WTC11 (cell line): ENCODE results near the gene EHBP1L1.

Experiments
- ATF3 ChIP-seq: sonication (generic); formaldehyde crosslinking; conservative IDR thresholded peaks from 2 replicates; pipeline ENCODE4 v1.8.1; 2022; ENCODE audit warnings: mild to moderate bottlenecking, missing genetic modification reagents
- CDX4 ChIP-seq: fragments of 250-450 bp; sonication (Bioruptor Pico); IDR thresholded peaks from 2 replicates; pipeline ENCODE4 v1.9.0; 2021; ENCODE audit warnings: moderate library complexity, mild to moderate bottlenecking, inconsistent platforms, borderline replicate concordance
- CREM ChIP-seq: sonication (generic); formaldehyde crosslinking; IDR thresholded peaks from 2 replicates; pipeline ENCODE4 v1.8.1; 2022; ENCODE audit warnings: mild to moderate bottlenecking, missing genetic modification reagents, moderate library complexity
- CTCF ChIP-seq: fragments of 200-600 bp; IDR thresholded peaks from 2 replicates; pipeline ENCODE4 v1.8.0; 2022; ENCODE audit warnings: antibody characterized with exemption
- EMX1 ChIP-seq: fragments of 250-450 bp; sonication (Bioruptor Pico); IDR thresholded peaks from 2 replicates; pipeline ENCODE4 v1.8.0; 2021; ENCODE audit warnings: mild to moderate bottlenecking
- GTF2I ChIP-seq: fragments of 250-450 bp; sonication (Bioruptor Pico); conservative IDR thresholded peaks from 2 replicates; pipeline ENCODE4 v1.4.0; 2021; ENCODE audit warnings: mild to moderate bottlenecking
- NR3C1 ChIP-seq: sonication (generic); formaldehyde crosslinking; conservative IDR thresholded peaks from 2 replicates; pipeline ENCODE4 v1.8.1; 2023; ENCODE audit warnings: low read depth, mild to moderate bottlenecking, missing genetic modification reagents
- PRRX2 ChIP-seq: fragments of 250-450 bp; sonication (Bioruptor Pico); IDR thresholded peaks from 2 replicates; pipeline ENCODE4 v1.8.0; 2021; ENCODE audit warnings: mild to moderate bottlenecking
- TP53 ChIP-seq: sonication (generic); formaldehyde crosslinking; IDR thresholded peaks from 2 replicates; pipeline ENCODE4 v1.8.1; 2023; ENCODE audit warnings: mild to moderate bottlenecking, missing genetic modification reagents
- ZNF423 ChIP-seq: fragments of 250-450 bp; sonication (Bioruptor Pico); IDR thresholded peaks from 2 replicates; pipeline ENCODE4 v2.1.2; 2022; ENCODE audit warnings: mild to moderate bottlenecking, moderate library complexity
- TF ChIP-seq, protein P1 (sequence below): sonication (generic); formaldehyde crosslinking; IDR thresholded peaks from 2 replicates; pipeline ENCODE4 v1.8.0; 2022; ENCODE audit warnings: mild to moderate bottlenecking, missing genetic modification reagents
- TF ChIP-seq, protein P2 (sequence below): sonication (generic); formaldehyde crosslinking; IDR thresholded peaks from 2 replicates; pipeline ENCODE4 v1.8.1; 2022; ENCODE audit warnings: mild to moderate bottlenecking, missing genetic modification reagents, moderate library complexity, borderline replicate concordance
- TF ChIP-seq, protein P3 (sequence below): fragments of 250-450 bp; sonication (Bioruptor Pico); conservative IDR thresholded peaks from 2 replicates; pipeline ENCODE4 v1.9.0; 2021; ENCODE audit warnings: mild to moderate bottlenecking

GRCh38 chr11:65589444-65590239 is 13.8 kb downstream of the EHBP1L1 start:
- TF ChIP-seq CTCF, result no peak
- no peak for TF ChIP-seq PRRX2 (CRISPR knock-in tag)
- TF ChIP-seq NR3C1 (CRISPR knock-in tag), result no peak
- no peak for TF ChIP-seq CREM
- no peak for TF ChIP-seq CDX4 (CRISPR knock-in tag)
- no peak for TF ChIP-seq EMX1 (CRISPR knock-in tag)
- TF ChIP-seq, protein P1, sequence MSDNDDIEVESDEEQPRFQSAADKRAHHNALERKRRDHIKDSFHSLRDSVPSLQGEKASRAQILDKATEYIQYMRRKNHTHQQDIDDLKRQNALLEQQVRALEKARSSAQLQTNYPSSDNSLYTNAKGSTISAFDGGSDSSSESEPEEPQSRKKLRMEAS (CRISPR knock-in tag), result no peak
- TF ChIP-seq ZNF423 (CRISPR knock-in tag), result no peak
- no peak for TF ChIP-seq ATF3 (CRISPR knock-in tag)
- TF ChIP-seq, protein P2, sequence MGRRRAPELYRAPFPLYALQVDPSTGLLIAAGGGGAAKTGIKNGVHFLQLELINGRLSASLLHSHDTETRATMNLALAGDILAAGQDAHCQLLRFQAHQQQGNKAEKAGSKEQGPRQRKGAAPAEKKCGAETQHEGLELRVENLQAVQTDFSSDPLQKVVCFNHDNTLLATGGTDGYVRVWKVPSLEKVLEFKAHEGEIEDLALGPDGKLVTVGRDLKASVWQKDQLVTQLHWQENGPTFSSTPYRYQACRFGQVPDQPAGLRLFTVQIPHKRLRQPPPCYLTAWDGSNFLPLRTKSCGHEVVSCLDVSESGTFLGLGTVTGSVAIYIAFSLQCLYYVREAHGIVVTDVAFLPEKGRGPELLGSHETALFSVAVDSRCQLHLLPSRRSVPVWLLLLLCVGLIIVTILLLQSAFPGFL, result no peak
- no peak for TF ChIP-seq GTF2I (CRISPR knock-in tag)
- TF ChIP-seq, protein P3, sequence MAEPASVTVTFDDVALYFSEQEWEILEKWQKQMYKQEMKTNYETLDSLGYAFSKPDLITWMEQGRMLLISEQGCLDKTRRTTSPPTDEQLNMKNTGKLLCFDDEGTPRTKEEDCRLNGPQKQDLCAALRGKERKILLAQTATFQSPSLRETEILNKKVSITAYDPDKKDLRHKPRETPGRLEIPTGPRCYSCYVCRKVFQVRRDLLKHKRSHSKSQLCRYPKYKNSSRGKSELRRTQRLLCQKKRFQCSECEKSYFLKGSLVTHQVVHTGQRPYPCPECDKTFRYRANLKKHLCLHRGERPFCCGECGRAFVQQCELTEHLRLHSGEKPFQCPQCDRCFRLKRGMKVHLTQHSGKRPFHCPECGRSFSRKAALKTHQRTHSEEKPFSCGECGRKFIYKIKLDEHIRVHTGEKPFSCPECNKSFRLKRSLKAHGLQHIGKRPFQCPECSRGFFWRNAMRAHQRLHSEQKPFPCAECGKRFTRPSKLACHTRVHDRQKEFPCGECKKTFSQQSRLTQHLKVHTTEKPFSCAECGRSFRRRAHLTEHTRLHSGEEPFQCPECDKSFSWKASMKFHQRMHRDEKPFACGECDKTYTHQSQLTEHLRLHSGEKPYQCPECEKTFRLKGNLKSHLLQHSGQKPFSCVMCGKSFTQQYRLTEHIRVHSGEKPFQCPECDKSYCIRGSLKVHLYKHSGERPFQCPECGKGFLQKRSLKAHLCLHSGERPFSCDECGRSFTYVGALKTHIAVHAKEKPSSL (CRISPR knock-in tag), result no peak
- no peak for TF ChIP-seq TP53 (CRISPR knock-in tag)
